GM21360 (cell line): ENCODE results near the gene LPAR2.
"Not testable (repeated sequence)": the region's sequence is repeated elsewhere in the genome, so short reads cannot be mapped to it uniquely, and the experiment has no call there.

Experiments
- ATAC-seq: cut with Tn5 transposase; IDR thresholded peaks from one replicate; pipeline ENCODE4 v1.9.1; 2021; ENCODE audit warnings: mild to moderate bottlenecking, moderate library complexity; ENCODE audit not compliant: unreplicated experiment

LPAR2 gene

GRCh38 chr19:19627621-19628500, at the start of gene LPAR2:
LPAR2 (minus strand) TSS chr19:19628220; CDS start chr19:19627275, 945 bp downstream.
- peak; percentile 57 for ATAC-seq

DNA sequence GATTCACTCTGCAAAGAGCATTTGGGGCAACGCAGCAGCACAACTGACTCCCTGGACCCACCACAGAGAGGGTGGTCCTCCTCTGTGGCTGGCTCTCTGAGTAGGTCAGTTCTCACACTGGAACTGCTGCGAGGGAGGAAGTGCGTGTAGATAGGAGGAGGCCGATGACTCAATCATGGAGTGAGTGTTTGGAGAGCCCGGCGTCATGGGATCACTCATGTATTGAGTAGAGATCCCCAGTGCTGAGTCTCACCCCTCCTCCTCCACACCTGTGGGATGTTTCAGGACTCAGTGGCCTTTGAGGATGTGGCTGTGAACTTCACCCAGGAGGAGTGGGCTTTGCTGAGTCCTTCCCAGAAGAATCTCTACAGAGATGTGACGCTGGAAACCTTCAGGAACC, 49.6 kb upstream of the LPAR2 start:
- no peak for ATAC-seq

- ATAC-seq: no peak
Measured at GRCh38 chr19:19674315-19674714, 46.3 kb upstream of the LPAR2 start.

GRCh38 chr19:19672816-19673215, 44.8 kb upstream of the LPAR2 start:
- ATAC-seq: no peak

DNA sequence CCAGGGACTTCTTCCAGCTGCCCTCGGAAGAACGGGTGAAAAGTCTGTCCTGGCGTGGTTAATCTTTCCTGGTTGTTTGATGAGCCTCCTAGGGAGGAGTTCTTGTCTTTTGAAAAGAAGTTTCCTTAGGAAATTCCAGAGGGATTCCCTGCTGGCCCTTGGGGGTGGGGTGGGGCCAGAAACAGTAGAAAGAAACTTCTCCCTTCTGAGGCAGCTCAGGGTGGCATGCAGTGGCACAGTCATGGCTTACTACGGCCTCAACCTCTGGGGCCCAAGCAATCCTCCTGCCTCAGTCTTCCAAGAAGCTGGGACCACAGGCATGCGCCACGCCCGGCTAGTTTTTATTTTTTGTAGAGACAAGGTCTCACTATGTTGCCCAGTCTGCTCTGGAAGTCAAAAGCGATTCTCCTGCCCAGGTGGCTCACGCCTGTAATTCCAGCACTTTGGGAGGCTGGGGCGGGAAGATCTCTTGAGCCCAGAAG, 42.1 kb upstream of the LPAR2 start:
- ATAC-seq: no peak

DNA sequence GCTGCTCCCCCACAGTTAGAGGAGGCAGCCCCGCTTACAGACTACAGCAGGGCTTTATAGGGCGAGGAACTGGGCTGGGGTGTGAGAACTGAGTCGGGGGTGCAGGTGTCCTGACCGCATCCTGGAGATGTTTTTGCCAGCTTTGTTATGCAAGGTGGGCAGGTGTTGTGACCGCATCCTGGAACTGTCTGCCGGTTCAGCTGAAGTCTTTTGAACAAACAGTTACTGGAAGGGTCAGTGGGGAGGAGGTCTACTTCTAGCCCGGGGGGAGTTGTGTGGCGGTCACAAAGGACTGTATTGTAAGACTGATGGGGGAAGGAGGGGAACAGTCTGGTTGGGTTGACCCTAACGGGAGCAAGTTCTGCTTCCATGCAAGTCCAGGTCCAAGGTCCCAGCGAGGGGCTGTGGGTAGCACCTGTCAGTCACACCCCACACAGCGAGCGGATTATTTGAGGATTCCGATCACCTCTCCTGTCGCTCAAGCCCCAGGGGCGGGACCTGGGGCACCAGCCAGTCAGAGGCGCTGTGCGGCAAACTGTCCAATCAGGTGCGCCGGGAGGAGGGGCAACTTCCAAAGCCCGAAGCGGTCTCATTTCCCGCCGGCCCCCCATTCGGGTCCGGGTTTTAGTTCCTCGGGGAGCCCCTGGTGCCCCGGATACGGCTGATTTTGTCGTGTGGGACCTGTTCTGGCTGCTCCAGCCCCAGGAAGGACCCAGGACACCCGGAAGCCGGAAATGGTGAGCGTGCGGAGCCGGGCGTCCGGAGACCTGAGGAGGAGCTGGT, 40.4 kb upstream of the LPAR2 start, which contains the start of gene ZNF101:
ZNF101 (plus strand) TSS at position 610 of the 783 bp plus-strand sequence; CDS start at position 735, 125 bp downstream.
- ATAC-seq: peak; percentile 70

DNA sequence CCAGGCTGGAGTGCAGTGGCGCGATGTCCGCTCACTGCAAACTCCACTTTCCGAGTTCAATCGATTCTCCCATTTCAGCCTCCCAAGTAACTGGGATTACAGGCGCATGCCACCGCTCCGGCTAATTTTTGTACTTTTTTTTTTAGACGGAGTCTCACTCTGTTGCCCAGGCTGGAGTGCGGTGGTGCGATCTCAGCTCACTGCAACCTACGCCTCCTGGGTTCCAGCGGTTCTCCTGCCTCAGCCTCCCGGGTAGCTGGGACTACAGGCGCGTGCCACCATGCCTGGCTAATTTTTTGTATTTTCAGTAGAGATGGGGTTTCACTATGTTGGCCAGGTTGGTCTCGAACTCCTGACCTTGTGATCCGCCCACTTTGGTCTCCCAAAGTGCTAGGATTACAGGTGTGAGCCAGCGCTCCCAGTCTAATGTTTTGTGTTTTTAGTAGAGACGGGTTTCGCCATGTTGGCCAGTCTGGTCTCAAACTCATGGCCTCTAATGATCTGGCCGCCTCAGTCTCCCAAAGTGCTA, 37.5 kb upstream of the LPAR2 start:
- ATAC-seq: not testable (repeated sequence)

DNA sequence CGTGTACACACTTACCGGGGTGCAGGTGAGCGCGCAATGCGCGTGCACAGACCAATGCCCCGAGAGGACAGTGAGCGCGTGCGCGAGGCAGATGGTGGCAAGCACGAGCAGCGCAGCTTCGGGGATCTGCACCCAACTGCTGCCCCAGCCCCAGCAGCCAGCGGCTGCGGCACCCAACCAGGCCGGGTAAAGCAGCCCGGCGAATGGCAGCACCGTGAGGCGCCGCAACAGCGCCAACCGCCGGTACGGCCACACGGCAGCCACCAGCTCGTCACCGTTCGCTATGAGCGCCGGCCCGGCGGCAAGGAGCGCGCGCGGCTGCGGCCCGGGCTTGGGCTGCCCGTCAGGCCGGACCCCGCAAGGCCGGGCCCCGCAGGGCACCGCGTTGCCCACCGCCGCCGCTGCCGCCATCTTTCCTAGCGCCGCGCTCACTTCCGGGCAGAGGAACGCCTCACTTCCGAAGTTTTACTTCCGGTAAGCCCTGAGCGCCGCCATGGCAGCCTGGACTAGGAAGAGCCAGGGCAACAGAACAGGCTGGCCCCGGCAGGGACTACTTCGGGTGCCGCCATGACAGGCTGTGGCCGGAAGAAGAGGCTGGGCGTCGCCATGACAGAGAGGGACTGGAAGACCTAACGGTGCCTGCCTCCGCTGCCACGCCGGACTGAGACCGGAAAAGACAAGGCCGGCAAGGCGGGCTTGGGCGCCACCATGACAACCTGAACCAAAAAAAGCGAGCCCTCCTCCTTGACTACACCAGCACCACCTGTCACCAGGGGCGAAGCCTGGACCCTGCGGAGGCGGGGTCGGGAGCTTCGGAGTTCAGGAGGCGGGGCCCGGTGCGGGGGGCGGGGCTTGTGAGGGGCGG, 35.5 kb upstream of the LPAR2 start, which contains the start of gene ATP13A1:
ATP13A1 (minus strand) TSS at position 421 of the 865 bp plus-strand sequence; CDS start at position 411, 10 bp downstream.
- peak; percentile 53 for ATAC-seq

DNA sequence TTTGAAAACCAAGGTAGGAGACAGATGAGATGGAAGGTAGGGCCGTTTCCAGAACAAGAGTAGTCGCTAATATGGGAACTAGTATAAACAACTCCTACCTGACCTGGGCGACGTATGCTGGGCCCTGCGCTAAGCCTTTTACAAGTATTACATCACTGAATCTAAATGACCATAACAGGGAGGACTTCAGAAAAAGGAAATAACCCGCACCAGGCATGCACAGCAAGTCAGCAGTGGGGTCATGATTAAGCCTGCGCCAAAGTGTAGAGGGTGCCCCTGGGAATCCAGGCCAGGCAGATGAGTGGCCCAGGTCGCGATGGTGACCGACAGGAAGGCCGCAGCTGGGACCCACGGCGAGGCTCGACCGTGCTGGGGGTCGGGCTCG, 34.8 kb upstream of the LPAR2 start:
- ATAC-seq: peak; percentile 1

- ATAC-seq: no peak
Measured at GRCh38 chr19:19662344-19662743, 34.3 kb upstream of the LPAR2 start.

- ATAC-seq: peak; percentile 36
Measured at GRCh38 chr19:19661675-19662251, 33.7 kb upstream of the LPAR2 start.

DNA sequence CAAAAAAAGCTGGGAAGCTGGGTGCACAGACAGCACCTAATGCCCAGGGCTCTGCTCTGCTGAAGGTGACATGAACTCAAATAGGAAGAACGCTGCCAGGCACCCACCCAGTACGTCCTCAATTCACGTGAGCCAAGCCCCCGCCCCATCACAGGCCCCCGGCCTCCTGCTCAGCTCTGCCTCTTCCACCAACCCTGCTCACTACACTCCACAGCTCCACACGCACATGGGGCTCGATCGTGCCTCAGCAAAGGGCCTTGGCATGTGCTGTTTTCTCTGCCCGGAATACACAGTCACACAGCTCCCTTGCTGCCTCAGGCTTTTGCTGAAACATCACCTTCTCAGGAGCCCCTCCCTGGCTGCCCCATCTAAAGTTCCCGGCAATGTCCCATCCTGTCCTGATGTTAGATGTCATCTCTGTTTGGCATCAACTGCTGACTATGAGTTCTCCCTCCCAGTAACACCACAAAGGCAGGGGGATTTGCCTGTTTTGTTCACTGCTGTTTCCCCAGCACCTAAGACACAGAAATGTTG, 33.2 kb upstream of the LPAR2 start:
- ATAC-seq: no peak

DNA sequence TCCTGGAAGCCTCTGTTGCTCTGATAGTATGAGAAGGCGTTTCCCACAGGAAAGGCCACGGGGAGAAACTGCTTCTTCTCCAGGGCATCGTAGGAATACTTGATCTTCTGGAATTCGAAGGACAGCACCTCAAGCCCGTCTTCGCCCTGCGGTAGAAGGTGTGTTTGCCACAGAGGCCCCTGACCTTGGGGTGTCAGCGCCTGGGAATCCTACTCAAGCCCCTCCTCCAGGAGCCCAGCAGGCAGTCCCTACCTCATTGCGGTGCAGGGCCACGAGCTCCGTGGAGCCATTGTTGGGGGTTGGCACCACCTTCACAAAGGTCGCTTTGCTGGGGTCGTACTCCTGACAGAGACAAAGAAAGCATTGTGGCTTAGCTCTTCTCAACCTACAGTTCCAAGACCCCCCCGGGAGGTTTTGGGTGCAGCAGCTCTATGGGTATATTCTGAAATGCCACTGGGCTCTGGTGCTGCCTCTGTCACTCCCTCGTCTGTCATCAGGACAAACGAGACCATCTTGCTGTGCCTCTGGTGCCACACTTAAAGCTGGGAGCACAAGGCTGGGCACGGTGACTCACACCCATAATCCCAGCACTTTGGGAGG, 31.7 kb upstream of the LPAR2 start:
- ATAC-seq: no peak

GRCh38 chr19:19657397-19657783, 29.4 kb upstream of the LPAR2 start:
- ATAC-seq: no peak

DNA sequence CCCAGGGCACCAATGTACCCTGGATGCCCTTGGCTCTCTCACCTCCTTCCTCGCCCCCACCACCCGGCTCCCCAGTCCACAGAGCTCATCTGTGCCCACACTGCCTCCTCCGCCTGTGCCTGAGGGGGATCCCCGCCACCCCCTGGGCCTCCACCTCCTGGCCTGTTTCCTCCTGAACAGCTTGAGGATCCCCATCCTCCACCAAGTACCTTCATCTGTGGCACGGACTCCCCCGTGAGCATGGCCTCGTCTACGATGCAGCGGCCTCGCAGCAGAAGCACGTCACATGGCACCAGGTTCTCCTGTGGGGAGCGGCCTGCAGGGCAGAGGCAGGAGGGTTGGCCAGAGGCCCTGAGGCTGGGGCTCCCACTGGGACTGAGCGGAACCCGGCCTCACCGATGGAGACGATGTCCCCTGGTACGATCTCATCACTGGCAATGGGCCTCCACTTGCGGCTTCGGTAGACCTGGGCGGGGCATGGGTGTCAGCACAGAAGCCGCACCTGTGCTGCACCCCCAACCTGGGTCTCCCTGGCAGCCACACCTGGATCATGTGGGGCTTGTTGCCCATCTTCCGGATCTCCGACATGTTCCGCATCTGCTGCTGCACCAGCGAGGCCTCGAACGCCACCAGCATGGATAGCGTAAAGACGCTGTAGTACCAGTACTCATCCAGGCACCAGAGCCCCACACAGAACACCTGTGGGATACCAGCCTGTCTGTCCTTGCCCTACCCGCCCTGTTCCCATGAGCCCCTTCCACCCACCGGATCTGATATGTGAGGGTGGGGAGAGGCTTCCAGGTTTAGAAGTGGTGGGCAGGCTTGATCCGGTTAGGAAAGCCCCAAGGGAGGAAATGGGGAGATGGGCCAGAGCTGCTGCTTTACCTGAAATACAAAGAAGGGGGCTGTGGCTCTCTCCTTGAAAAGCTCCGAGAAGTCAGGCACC, 28.7 kb upstream of the LPAR2 start:
- no peak for ATAC-seq

- ATAC-seq: no peak
Measured at GRCh38 chr19:19655641-19656343, 27.8 kb upstream of the LPAR2 start.

- no peak for ATAC-seq
Measured at GRCh38 chr19:19655051-19655594, 27.1 kb upstream of the LPAR2 start.
